SU-DHL-6 (cell line): ENCODE data around the gene ANKZF1.
A peak's percentile ranks its signal among the peaks of the same experiment; 100 is the strongest.

Experiments
- H2AFZ ChIP-seq: fragments of 200-600 bp; sonication (generic); 2 replicates; pipeline ENCODE4 v1.6.1; 2014; ENCODE audit warnings: low read depth, mild to moderate bottlenecking, moderate library complexity, mixed read lengths, antibody characterized with exemption, low read length; ENCODE audit not compliant: severe bottlenecking
- H3F3A ChIP-seq: fragments of 200-600 bp; shearing (Covaris generic); 2 replicates; pipeline ENCODE4 v1.6.0; 2016; ENCODE audit warnings: antibody characterized with exemption, mild to moderate bottlenecking; ENCODE audit not compliant: insufficient read depth
- H3K27ac ChIP-seq: fragments of 200-600 bp; sonication (generic); 2 replicates; pipeline ENCODE4 v1.5.1; 2016; ENCODE audit warnings: low read depth, mild to moderate bottlenecking, low read length, moderate library complexity, mixed read lengths
- H3K27me3 ChIP-seq: fragments of 200-600 bp; sonication (generic), shearing (Covaris generic); 2 replicates; pipeline ENCODE4 v1.6.0; 2014; ENCODE audit warnings: mild to moderate bottlenecking, low read length
- H3K36me3 ChIP-seq: fragments of 200-600 bp; sonication (generic); 2 replicates; pipeline ENCODE4 v1.6.1; 2014; ENCODE audit warnings: mild to moderate bottlenecking, low read length, mixed read lengths
- H3K4me2 ChIP-seq: fragments of 300-600, 200-600 bp; shearing (Covaris generic), sonication (generic); 2 replicates; pipeline ENCODE4 v1.6.0; 2014; ENCODE audit warnings: low read length, low read depth, mild to moderate bottlenecking; ENCODE audit not compliant: poor library complexity, severe bottlenecking
- H3K4me3 ChIP-seq: fragments of 200-600 bp; sonication (generic); 2 replicates; pipeline ENCODE4 v1.5.1; 2014; ENCODE audit warnings: antibody characterized with exemption, low read length, mild to moderate bottlenecking, mixed read lengths; ENCODE audit not compliant: insufficient read depth, poor library complexity, severe bottlenecking
- H3K79me2 ChIP-seq: fragments of 200-600 bp; sonication (generic); 2 replicates; pipeline ENCODE4 v1.6.1; 2014; ENCODE audit warnings: mild to moderate bottlenecking, low read length, moderate library complexity; ENCODE audit not compliant: insufficient read depth
- H3K9ac ChIP-seq: fragments of 200-600 bp; sonication (generic); 2 replicates; pipeline ENCODE4 v1.7.0; 2014; ENCODE audit warnings: mild to moderate bottlenecking, low read length
- H3K9me2 ChIP-seq: fragments of 200-600 bp; sonication (generic); replicated peaks from 2 replicates; pipeline ENCODE4 v1.6.1; 2014; ENCODE audit warnings: low read length; ENCODE audit not compliant: insufficient read depth
- H3K9me3 ChIP-seq: fragments of 200-600 bp; sonication (generic); 2 replicates; pipeline ENCODE4 v1.6.1; 2014; ENCODE audit warnings: low read length, mixed read lengths; ENCODE audit not compliant: insufficient read depth
- H4K20me1 ChIP-seq: fragments of 200-600 bp; sonication (generic); 2 replicates; pipeline ENCODE4 v1.6.1; 2014; ENCODE audit warnings: low read depth, mild to moderate bottlenecking, antibody characterized with exemption, low read length, moderate library complexity, mixed read lengths
- CTCF ChIP-seq: fragments of 200-600 bp; sonication (generic); IDR thresholded peaks from one replicate; pipeline ENCODE4 v1.5.1; 2017; ENCODE audit warnings: antibody characterized with exemption, mild to moderate bottlenecking, low read length, moderate library complexity; ENCODE audit not compliant: insufficient read depth, poor library complexity, severe bottlenecking
- EZH2phosphoT487 ChIP-seq: fragments of 200-600 bp; sonication (generic), shearing (Covaris generic); conservative IDR thresholded peaks from 2 replicates; pipeline ENCODE4 v1.6.1; 2018; ENCODE audit warnings: mild to moderate bottlenecking, antibody characterized with exemption, low read length, moderate library complexity, mixed read lengths

The ANKZF1 gene

GRCh38 chr2:219218217-219218731, 11.3 kb upstream of the ANKZF1 start:
- H3K79me2 ChIP-seq: no peaks in the 10 kb centered on the region
- no peaks in the 10 kb centered on the region for H3K9me2 ChIP-seq
- no peaks in the 10 kb centered on the region for H3K9me3 ChIP-seq
- peak overlapping the region; percentile 46 for H3K4me3 ChIP-seq
- peak overlapping the region; percentile 58 for H3K4me2 ChIP-seq
- H4K20me1 ChIP-seq: no peaks in the 10 kb centered on the region
- peak overlapping the region; percentile 50 for H3K9ac ChIP-seq
- H3K27me3 ChIP-seq: no peaks in the 10 kb centered on the region
- no peaks in the 10 kb centered on the region for H3K36me3 ChIP-seq
- H3K27ac ChIP-seq: no peak overlapping the region
- H3F3A ChIP-seq: no peaks in the 10 kb centered on the region
- peak overlapping the region; percentile 13 for H2AFZ ChIP-seq
- no peak for TF ChIP-seq CTCF

GRCh38 chr2:219218732-219219701, 10.6 kb upstream of the ANKZF1 start, which contains the start of gene ABCB6:
TSS of gene ABCB6 (minus strand) at chr2:219218958. CDS start at chr2:219218673, 285 bp downstream.
- Histone ChIP-seq H3K36me3 (no peaks in the 10 kb centered on the region), H3K4me2 (peak within 1 kb of the TSS; percentile 58)

GRCh38 chr2:219219784-219220532, 9.6 kb upstream of the ANKZF1 start:
- Histone ChIP-seq H3K27ac (no peak overlapping the region), H3K4me2 (no peak overlapping the region), H3F3A (no peaks in the 10 kb centered on the region), H2AFZ (no peak overlapping the region), H3K4me3 (no peak overlapping the region), H3K79me2 (no peaks in the 10 kb centered on the region), H3K9me3 (no peaks in the 10 kb centered on the region), H3K9me2 (no peaks in the 10 kb centered on the region), H3K27me3 (no peaks in the 10 kb centered on the region), H3K9ac (no peak overlapping the region), H3K36me3 (no peaks in the 10 kb centered on the region), H4K20me1 (no peaks in the 10 kb centered on the region)
- TF ChIP-seq EZH2phosphoT487 (no peak), CTCF (no peak)

More at GRCh38 chr2:219218732-219219701, 10.6 kb upstream of the ANKZF1 start, which contains the start of gene ABCB6:
- Histone ChIP-seq H3K79me2 (no peaks in the 10 kb centered on the region), H3K27ac (no peak within 1 kb of the TSS), H3K9ac (peak within 1 kb of the TSS; percentile 50), H3K9me2 (no peaks in the 10 kb centered on the region), H3K27me3 (no peaks in the 10 kb centered on the region), H3K9me3 (no peaks in the 10 kb centered on the region), H3K4me3 (peak within 1 kb of the TSS; percentile 46), H3F3A (no peaks in the 10 kb centered on the region), H4K20me1 (no peaks in the 10 kb centered on the region), H2AFZ (peak within 1 kb of the TSS; percentile 13)
- TF ChIP-seq CTCF: no peak
- TF ChIP-seq EZH2phosphoT487: no peak
